ENCODE results near the gene JHY. TPM values are rescaled to one million over a fixed set of nuclear protein-coding genes. Genes with fewer than 3 reads are reported as not detected.
"Not testable (repeated sequence)": the region's sequence is repeated elsewhere in the genome, so short reads cannot be mapped to it uniquely, and the experiment has no call there.

JHY gene
- 10 to 100 TPM; 10.5 to 14.0 (median 13.1) TPM for polyA plus RNA-seq (ENCODE audit: insufficient read length in 4 of 4)

DNA sequence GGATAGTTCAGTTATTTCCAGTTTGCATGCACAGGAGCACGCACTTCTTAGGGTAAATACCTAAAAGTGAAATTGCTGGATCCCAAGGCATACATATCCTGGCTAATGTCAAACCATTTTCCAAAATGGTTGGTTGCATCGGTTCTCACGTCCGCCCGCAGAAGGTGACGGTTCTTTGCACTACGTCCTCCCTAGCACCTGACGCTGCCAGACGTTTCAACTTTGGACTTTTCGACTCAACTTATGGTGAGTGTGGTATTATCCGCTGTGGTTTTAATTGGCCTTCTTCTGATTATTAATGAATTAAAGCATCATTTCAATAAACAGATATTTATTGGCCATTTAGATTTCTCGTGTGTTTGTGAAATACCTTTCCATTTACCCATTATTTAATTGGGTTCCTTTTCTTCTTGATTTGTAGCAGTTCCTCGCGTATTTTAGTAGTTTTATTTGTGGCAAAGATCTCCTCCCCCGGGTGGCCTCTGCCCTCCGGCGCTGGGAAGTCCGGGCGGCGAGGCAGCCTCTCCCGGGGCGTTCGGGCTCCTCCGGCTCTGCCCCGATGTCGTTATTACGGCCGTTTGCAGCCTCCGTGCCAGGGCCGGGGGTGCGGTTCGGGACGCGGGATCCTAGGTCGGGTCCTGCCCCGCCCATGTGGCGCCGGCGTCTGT, at the start of gene JHY:
JHY (plus strand) TSS at position 571 of the 668 bp plus-strand sequence. CDS start 3,091 bp downstream, outside the sequence.
- peak in 2 of 4 donors; percentile 19 to 37 for DNase-seq (ENCODE audit: low read depth in 4 of 4, low spot score in 3 of 4)

DNA sequence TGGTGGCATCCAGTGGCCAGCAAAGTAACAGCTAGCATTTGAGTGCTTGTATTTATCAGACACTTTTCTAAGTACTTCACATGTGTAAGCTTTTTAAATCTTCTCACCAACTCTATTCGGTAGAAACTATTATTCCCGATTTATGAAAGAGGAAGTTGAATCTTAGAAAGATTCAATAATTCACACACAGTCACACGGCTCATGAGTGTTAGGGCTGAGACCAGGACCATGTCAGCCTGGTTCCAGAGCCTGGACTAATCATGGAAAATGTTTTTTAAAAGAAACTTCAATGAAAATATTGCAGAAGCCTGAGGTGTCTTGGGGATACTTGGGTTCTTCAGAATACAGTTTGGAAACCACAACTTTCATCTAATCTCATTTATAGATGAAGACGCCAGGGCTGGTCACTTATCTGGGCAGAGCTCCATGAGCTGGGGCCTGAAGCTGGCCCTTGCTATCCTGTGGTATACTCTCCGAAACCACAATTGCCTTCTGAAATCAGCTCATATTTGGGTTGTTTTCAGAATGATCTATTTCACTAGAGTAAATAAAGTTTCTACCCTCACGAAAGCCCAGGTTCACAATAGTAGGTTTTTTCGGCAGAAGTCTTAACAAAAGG, 48.6 kb upstream of the JHY start:
- no peak for DNase-seq (ENCODE audit: low read depth in 4 of 4, low spot score in 3 of 4)

DNA sequence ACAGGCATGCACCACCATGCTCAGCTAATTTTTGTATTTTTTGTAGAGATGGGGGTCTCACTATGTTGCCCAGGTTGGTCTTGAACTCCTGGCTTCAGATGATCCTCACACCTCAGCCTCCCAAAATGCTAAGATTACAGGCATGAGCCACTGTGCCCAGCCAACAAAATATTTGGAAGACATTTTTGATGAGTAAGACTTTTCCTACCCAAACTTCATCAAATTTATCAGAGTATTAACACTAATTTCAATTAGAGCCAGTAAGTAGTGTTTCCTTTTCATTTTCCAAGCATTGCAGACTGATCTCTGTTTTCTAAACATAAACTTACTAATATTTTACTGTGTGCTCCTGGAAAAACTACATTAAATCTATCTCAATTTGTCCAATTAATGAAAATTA, 45.6 kb upstream of the JHY start:
- DNase-seq (ENCODE audit: low read depth in 4 of 4, low spot score in 3 of 4): no peak

DNA sequence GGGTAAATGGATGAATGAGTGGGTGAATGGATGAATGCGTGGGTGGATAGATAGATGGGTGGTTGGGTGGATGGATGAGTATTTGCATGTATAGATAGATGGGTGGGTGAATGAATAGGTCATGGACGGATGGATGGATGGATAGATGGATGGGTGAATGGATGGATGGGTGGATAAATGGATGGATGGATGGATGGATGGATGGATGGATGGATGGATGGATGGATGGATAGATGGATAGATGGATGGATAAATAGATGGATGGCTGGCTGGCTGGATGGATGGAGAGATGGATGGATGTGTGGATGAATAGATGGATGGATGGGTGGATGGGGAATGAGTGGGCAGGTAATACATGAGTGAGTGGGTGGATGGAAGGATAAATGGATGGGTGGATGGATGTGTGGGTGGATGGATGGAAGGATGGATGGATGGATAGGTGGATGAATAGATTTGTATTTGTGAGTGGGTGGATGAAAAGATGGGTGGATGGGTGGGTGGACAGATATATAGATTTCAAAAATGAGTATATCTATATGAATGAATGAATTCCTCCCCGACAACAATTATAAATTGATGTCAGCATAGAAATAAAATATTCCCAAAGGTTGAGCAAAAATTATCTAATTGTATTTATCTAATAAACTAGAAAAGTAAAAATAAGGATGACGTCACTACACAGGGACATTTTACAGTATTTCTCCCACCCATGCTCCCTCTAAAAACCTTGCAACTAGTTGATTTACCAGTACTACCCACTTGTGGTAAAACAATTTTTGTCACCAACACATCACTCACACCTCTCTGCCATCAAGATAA, 44.8 kb upstream of the JHY start:
- no peak for DNase-seq (ENCODE audit: low read depth in 4 of 4, low spot score in 3 of 4)

DNA sequence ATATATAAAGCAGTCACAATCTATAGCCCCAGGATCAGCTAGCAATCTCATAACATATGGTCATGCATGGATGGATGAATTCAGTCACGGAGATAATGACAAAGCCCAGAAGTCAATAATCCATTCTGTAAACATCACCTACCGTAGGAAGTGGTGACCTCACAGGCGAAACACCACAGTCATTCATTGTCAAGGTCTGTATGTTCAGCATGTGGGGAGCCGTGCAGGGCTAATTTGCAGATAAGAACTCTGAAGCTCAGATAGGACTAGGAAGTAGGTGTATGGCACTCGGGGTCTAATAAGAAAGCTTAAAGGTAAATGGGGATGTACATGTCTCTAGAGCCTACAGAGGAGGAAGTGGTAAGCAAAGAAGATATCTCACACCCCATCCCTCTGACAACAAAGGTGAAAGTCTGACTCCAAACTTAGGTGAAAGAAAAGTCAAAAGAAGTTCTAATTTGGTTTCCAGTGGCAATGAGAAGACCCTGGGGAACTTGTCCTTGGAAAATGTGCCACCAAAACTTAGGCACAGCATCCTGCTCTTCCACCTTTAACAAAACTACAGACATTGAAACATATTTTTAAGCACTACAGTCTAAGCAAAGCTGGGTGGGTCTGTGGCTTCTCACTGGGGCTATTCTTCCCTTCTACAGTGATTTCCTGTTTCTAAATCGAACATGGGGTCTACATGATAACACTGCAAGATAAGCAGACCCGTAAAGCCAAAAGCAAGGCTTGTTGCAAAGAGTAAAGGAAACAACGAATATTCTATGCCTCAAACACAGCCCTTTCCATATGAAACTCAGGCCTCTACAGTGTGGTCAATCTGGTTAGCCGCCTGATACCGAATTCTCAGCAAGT, 39.0 kb upstream of the JHY start:
- DNase-seq (ENCODE audit: low read depth in 4 of 4, low spot score in 3 of 4): no peak

DNA sequence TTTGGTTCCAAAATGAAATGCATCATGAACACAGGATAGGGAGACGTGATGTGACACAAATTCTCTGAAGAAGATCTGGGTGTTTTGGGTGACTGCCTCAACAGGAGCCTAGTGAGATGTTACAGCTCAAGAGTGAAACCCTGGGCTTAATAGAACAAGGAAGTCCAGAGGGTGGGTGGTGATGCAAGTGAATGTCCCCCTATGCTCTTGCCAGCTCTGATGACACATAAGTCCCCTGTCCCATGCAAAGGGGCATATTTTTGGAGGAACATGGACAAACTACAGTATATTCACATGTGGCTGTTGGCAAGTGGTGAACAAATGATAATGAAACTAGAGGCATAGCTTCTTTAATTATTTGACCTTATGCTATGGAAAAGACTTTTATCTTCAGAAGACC, 35.1 kb upstream of the JHY start:
- no peak for DNase-seq (ENCODE audit: low read depth in 4 of 4, low spot score in 3 of 4)

DNA sequence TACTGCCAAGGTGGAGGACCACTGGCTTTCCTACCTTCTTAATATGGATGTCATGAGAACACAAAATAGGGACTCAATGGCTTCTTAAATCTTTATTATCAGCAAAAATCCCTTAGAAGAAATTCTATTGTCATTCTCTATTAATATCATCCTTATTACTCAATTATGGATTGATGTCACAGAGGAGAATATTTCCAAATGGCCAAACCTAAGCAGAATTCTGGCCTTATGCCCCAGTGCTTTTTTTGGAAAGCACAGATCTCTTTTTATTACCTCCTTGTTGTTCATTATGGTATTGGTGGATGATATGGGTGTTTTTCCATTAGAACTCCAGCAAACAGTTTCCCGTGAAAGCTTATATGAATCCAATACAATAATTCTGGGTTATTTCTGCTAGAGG, 34.4 kb upstream of the JHY start:
- no peak for DNase-seq (ENCODE audit: low read depth in 4 of 4, low spot score in 3 of 4)

DNA sequence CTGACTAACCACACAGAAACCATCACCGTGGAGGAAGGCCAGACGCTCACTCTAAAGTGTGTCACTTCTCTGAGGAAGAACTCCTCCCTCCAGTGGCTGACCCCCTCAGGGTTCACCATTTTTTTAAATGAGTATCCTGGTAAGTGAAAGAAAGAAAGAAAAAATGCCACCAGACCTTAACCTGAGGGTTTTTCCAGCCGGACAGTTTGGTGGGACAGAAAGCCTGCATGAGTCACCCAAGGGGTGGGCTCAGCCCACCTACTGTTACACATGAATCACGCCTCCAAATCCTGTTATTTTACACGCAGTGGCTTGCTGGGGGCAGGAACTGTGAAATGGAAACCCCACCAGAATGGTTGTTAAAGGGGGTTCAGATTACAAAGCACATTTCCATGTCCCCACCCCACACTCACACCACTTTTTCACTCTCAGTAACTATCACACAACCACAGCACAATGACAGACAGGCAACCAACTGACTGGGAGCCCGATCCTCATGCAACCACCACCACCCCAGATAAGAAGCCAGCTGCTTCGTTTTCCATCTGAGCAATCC, 32.4 kb upstream of the JHY start:
- DNase-seq (ENCODE audit: low read depth in 4 of 4, low spot score in 3 of 4): peak in 1 of 4 donors; percentile 1

DNA sequence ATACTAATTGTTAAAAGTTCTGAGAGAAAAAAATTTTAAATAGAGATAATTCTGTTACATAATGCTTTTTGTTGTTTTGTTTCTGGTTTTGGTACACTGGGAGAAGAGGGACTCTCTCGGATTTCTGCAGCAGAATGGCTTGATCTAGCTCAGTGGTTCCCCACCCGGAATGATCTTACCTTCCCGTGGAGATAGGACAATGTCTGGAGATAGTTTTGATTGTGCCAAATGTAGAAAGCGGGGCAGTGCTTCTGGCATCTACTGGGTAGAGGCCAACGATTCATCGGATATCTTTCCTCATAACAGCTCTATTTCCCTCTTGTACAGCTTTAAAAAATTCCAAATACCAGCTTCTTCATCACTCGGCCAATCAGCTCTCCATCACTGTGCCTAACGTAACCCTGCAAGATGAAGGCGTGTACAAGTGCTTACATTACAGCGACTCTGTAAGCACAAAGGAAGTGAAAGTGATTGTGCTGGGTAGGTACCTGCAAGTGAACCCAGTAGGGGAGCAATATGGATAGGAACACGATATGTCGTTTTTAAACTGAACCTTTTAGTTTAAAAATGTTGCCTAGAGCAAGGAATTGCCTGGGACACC, 31.1 kb upstream of the JHY start:
- no peak for DNase-seq (ENCODE audit: low read depth in 4 of 4, low spot score in 3 of 4)

DNA sequence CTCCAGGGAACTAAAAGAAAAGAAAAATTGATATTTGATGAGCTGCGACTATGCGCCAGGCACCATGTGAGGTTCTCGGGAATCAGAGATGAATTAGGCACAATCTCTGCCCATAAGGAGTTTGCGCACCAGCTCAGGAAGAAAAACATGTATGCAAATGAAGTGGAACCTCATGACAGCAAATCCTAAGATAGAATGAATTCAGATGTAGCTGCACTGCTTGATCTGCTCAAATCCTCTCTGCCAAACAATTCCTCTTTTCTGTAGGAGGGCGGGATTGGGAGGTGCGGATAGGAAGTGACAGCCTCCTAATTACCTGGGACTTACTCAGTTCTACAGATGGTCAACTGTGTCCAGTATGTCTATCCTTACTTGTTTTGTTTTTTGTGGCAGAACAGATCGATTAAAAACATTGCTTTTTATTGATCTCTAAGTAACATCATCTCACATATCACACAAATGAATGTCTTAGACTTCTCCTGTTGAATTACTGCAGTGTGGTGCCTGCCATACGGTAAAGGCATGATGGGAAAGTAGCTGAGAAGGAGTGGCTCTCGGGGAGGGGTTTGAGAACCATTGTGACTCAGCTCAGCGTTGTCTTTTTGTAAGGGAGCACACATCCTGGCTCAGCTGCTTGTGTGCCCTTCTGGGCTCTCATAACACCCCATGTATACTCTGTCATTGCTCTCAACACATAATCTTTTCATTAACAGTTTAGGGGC, 30.3 kb upstream of the JHY start:
- DNase-seq (ENCODE audit: low read depth in 4 of 4, low spot score in 3 of 4): no peak

DNA sequence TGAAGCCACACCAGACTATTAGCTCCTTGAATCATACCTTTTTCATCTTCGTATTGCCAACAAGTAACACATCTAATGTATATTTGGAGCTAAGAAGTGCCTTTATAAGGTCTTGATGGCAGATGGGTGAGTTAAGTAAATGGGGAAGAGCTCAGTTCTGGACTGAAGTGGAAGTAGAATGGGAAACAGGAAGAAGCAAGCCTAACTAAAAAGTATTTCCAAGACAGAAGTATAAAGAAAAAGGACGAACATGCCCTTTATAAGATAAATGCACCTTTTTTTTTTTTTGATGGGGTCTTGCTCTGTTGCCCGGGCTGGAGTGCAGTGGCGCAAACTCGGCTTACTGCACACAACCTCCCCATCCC, 29.8 kb upstream of the JHY start:
- DNase-seq (ENCODE audit: low read depth in 4 of 4, low spot score in 3 of 4): no peak

DNA sequence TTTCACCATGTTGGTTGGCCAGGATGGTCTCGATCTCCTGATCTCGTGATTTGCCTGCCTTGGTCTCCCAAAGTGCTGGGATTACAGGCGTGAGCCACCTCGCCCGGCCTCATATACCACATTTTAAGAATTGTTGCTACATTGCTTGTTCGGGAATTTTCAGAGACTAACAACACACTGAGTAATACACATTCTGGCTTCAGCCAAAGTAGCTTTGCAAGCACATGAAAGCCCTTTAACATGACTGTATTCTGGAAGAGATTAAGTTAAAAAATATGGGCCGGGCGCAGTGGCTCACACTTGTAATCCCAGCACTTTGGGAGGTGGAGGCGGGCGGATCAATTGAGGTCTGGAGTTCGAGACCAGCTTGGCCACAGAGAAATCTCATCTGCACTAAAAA, 29.3 kb upstream of the JHY start:
- no peak for DNase-seq (ENCODE audit: low read depth in 4 of 4, low spot score in 3 of 4)

DNA sequence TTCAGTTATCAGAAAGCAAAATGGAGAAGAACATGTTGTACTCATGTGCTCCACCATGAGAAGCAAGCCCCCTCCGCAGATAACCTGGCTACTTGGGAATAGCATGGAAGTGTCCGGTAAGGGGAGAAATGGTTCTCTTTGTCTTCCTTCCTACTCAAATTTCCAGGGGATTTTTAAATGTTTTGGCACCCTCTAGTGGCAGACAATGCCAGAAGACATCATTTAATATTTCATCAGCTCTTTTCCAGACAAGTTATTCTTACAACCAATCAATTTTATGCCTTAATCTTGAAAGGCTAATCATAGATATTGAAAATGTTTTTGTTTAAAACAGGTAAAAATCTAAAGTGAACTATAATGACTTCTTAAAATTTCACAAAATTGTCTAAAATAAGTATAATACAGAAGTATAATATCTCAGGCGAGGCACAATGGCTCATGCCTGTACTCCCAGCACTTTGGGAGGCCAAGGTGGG, 28.6 kb upstream of the JHY start:
- DNase-seq (ENCODE audit: low read depth in 4 of 4, low spot score in 3 of 4): peak; percentile 67 to 74 (median 70)

DNA sequence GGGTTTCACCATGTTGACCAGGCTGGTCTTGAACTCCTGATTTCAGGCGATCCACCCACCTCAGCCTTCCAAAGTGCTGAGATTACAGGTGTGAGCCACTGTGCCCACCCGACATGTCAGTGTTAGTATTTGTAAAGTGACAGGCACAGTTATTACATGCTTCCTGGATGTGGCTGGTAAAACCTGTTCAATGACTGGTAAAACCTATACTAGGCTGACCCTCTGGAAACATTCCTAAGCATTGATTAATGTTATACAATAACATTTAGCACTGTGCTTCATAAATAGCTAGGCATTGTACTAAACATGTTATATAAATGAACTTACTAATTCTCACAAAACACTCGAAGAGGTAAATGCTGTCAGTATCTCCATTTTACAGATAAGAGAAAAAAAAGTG, 20.9 kb upstream of the JHY start:
- DNase-seq (ENCODE audit: low read depth in 4 of 4, low spot score in 3 of 4): no peak

DNA sequence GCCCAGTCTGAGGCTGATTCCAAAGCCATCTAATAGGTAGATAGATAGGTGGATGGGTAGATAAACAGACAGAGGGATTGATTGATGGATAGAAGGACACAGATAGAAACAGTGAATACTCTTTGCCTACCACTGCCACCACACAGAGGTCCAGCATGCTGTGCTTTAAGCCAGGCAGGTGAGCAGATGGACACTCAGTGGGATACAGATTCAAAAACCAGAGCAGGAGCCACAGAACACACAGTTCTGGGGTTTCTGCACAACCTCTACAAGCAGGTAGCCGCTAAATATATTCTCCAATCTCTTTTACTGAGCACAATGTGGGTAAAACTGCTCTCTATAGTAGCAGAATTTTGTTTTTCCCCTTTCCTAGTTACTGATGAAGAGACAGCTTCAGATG, 20.5 kb upstream of the JHY start:
- no peak for DNase-seq (ENCODE audit: low read depth in 4 of 4, low spot score in 3 of 4)

DNA sequence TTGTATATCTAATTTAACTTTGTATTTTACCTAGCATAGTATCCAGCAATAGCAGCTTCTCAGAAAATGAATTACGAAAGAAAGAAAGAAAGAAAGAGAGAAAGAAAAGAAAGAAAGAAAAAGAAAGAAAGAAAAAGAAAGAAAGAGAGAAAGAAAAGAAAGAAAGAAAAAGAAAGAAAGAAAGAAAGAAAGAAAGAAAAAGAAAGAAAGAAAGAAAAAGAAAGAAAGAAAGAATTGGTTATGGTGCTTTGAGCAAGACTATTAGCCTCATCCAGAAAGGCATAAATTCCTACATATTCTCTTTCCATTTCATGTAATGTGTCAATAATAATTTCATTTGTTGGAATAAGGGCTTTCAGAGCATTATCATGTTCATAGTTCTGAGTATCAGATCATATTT, 19.4 kb upstream of the JHY start:
- DNase-seq (ENCODE audit: low read depth in 4 of 4, low spot score in 3 of 4): not testable (repeated sequence)

DNA sequence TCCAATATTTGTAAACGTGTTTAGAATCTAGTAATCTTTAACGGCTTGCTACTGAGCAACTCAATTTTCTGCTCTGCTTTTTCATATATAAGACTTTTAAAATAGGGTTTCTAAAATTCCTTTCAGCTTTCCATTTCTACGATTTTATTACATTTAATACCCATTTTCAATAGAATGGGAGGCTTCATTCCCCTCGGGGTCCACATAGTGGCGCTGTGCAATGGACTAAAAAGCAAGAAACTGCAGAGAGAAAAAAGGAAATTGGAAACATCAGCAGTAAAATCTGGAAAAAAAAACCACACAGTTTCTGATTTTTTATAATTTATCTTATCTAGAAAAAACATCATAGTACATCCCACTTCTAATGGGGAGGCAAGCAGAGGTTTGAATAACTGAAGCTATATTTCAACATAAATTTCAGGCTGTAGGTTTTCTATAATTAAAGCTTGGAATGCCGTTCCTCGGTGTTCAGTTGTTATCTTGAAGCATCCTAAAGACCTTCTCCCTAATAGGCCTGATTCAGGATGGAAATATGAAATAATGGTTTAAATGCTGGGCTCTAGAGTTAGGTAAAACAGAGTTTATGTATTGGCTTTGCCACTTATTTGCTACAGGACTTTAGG, 18.7 kb upstream of the JHY start:
- DNase-seq (ENCODE audit: low read depth in 4 of 4, low spot score in 3 of 4): peak in 1 of 4 donors; percentile 28

DNA sequence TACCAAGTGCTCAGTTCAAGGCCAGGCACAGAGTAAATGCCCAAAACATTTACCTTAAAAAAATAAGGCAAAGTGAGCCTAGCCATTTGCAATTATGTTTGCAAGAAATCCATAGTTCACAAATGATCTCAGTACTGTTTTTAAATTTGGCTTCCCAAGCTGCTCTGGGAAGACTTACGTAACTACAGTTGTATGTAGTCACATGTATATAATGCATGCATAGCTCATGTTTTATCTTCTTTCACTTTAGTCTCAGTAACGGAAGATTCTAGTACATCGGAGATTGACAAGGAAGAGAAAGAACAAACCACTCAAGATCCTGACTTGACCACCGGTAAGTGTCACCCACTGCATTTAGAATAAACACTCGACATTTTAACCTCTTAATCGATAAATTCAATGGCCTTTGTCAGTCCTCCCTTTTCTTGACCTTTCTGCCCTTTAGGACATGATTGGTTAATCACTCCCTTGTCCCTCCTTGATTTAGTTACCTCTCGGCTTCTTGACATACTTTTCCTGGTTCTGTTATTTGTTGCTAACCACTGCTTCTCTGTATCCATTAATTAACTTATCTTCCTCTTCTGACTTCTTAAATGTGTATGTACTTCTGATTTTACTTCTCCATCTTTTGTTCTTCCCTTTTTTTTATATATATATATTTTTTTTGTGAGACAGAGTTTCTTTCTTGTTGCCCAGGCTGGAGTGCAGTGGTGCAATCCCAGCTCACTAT, 18.0 kb upstream of the JHY start:
- no peak for DNase-seq (ENCODE audit: low read depth in 4 of 4, low spot score in 3 of 4)

Data from right renal pelvis (tissue), 4 donors.